OCI-LY1 (cell line): ENCODE measurements around the gene UCP2.

Source experiments
- CTCF ChIP-seq: fragments of 200-600 bp; sonication (generic), shearing (Covaris generic); IDR thresholded peaks from 2 replicates; pipeline ENCODE4 v1.5.1; 2017; ENCODE audit warnings: mild to moderate bottlenecking, antibody characterized with exemption, low read length, moderate library complexity, mixed read lengths
- EZH2 ChIP-seq: fragments of 200-600 bp; sonication (generic), shearing (Covaris generic); IDR thresholded peaks from 2 replicates; pipeline ENCODE4 v1.8.0; 2017; ENCODE audit warnings: borderline replicate concordance, mixed run types, mild to moderate bottlenecking, antibody characterized with exemption, low read length, moderate library complexity, mixed read lengths

- TF ChIP-seq CTCF (no peak), EZH2 (no peak)
Measured at GRCh38 chr11:73990730-73991129, 8.1 kb upstream of the UCP2 start.
